Type B pancreatic cell (in vitro differentiated cells): ENCODE data around the gene FMN1. TPM values are rescaled to one million over a fixed set of nuclear protein-coding genes. Genes with fewer than 3 reads are reported as not detected.

Experiments used
- DNase-seq: peaks from one replicate; pipeline ENCODE4 v3.0.0; 2021; ENCODE audit warnings: mixed read lengths; ENCODE audit not compliant: unreplicated experiment; ENCODE audit errors: extremely low spot score
- H3K27ac Mint-ChIP-seq: 2 replicates; pipeline ENCODE4 v1.8.0; 2021; ENCODE audit warnings: mild to moderate bottlenecking, mixed read lengths
- H3K27me3 Mint-ChIP-seq: 2 replicates; pipeline ENCODE4 v1.8.0; 2021; ENCODE audit warnings: mixed read lengths
- H3K36me3 Mint-ChIP-seq: 2 replicates; pipeline ENCODE4 v1.8.0; 2021; ENCODE audit warnings: mixed read lengths
- H3K4me1 Mint-ChIP-seq: one replicate; pipeline ENCODE4 v1.8.0; 2021; ENCODE audit warnings: mixed read lengths; ENCODE audit not compliant: unreplicated experiment
- H3K4me3 Mint-ChIP-seq: 2 replicates; pipeline ENCODE4 v1.8.0; 2021; ENCODE audit warnings: mild to moderate bottlenecking, mixed read lengths
- H3K9me3 Mint-ChIP-seq: 2 replicates; pipeline ENCODE4 v1.8.0; 2021; ENCODE audit warnings: mixed read lengths
- CTCF ChIP-seq: fragments of 200-600 bp; sonication (generic); conservative IDR thresholded peaks from 2 replicates; pipeline ENCODE4 v1.5.0; 2021; ENCODE audit warnings: antibody characterized with exemption, mild to moderate bottlenecking
- total RNA-seq: library from RNA; stranded (reverse); gene quantifications from 2 replicates; pipeline ENCODE4 v1.2.1, GENCODE V29; 2021; ENCODE audit warnings: low replicate concordance

Gene FMN1
- total RNA-seq, 1 donor from 2014 or later: 22.1 TPM

GRCh38 chr15:33059184-33059583, 135.3 kb downstream of the FMN1 start:
- Mint-ChIP-seq H3K27me3 (no peaks in the 10 kb centered on the region), H3K4me3 (no peak overlapping the region), H3K36me3 (peaks cover 35% of the 10 kb centered on the region), H3K27ac (no peak overlapping the region), H3K4me1 (peaks cover 14% of the 10 kb centered on the region), H3K9me3 (peaks cover 6% of the 10 kb centered on the region)
- no peak for DNase-seq
- TF ChIP-seq CTCF: no peak

DNA sequence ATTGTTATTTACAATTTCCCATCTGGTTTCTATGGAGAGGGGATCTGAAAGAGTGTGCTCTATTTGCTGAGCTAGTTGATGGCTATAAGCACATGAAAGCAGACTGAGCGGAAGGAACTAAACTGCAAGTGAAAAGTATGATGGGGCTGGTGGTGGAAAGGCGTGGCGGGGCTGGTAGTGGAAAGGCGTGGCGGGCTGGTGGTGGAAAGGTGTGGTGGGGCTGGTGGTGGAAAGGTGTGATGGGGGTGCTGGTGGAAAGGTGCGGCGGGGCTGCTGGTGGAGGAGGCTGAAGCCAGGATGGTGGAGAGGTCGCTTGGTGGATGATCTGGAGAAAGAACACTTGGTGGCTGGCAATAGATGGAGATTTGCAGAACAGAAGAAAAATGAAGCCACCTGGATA, 136.7 kb downstream of the FMN1 start:
- no peaks in the 10 kb centered on the region for H3K27me3 Mint-ChIP-seq
- no peak overlapping the region for H3K27ac Mint-ChIP-seq
- no peaks in the 10 kb centered on the region for H3K9me3 Mint-ChIP-seq
- H3K4me3 Mint-ChIP-seq: no peak overlapping the region
- H3K36me3 Mint-ChIP-seq: peaks cover 31% of the 10 kb centered on the region
- H3K4me1 Mint-ChIP-seq: peaks cover under 1% of the 10 kb centered on the region
- DNase-seq: no peak
- TF ChIP-seq CTCF: no peak

- H3K4me1 Mint-ChIP-seq: no peaks in the 10 kb centered on the region
- peaks cover 34% of the 10 kb centered on the region for H3K36me3 Mint-ChIP-seq
- no peaks in the 10 kb centered on the region for H3K27me3 Mint-ChIP-seq
- no peaks in the 10 kb centered on the region for H3K9me3 Mint-ChIP-seq
- TF ChIP-seq CTCF: no peak
- H3K27ac Mint-ChIP-seq: no peak overlapping the region
- no peak for DNase-seq
- H3K4me3 Mint-ChIP-seq: no peak overlapping the region
Observed at GRCh38 chr15:33055962-33056361, 138.6 kb downstream of the FMN1 start.

- H3K9me3 Mint-ChIP-seq: peaks cover 11% of the 10 kb centered on the region
Observed at GRCh38 chr15:33051528-33051927, 143.0 kb downstream of the FMN1 start.

GRCh38 chr15:33048255-33048654, 146.3 kb downstream of the FMN1 start:
- peaks cover 11% of the 10 kb centered on the region for H3K36me3 Mint-ChIP-seq
- DNase-seq: no peak
- no peak for TF ChIP-seq CTCF
- no peak overlapping the region for H3K27ac Mint-ChIP-seq
- no peak overlapping the region for H3K4me3 Mint-ChIP-seq
- no peaks in the 10 kb centered on the region for H3K27me3 Mint-ChIP-seq
- no peaks in the 10 kb centered on the region for H3K4me1 Mint-ChIP-seq
- H3K9me3 Mint-ChIP-seq: peaks cover 12% of the 10 kb centered on the region

More at GRCh38 chr15:33051528-33051927, 143.0 kb downstream of the FMN1 start:
- Mint-ChIP-seq H3K27me3 (no peaks in the 10 kb centered on the region), H3K27ac (no peak overlapping the region), H3K36me3 (peaks cover 18% of the 10 kb centered on the region), H3K4me3 (no peak overlapping the region), H3K4me1 (no peaks in the 10 kb centered on the region)
- DNase-seq: no peak
- no peak for TF ChIP-seq CTCF

DNA sequence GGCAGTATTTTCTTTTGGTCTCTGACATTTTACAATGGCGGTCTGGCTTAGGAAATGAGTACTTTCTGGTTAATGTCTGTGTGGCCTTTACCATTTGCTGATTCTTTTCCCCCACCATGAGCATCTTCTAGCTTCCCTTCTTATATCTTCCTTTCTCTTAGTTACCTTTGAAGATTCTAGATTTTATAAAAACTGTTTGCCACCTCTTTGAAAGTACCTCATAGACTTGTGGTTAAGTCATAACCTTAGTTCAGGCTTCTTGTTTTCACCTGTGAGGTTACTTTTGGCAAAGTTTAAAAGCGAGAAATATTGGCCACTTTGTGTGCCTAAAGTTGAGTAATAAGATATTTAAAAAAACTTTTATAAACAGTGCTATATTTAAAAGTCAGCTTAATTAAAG, 147.4 kb downstream of the FMN1 start:
- no peaks in the 10 kb centered on the region for H3K27me3 Mint-ChIP-seq
- H3K36me3 Mint-ChIP-seq: peaks cover 17% of the 10 kb centered on the region
- DNase-seq: no peak
- no peaks in the 10 kb centered on the region for H3K4me1 Mint-ChIP-seq
- peaks cover 12% of the 10 kb centered on the region for H3K9me3 Mint-ChIP-seq
- H3K4me3 Mint-ChIP-seq: no peak overlapping the region
- no peak for TF ChIP-seq CTCF
- no peak overlapping the region for H3K27ac Mint-ChIP-seq
